Stimulated activated CD4-positive, alpha-beta T cell treated with anti-CD3 and anti-CD28 coated beads, Interleukin-4, amount 100 ng/mL, for 1 hour (primary cell): Measurements from ENCODE around the gene ZNF761.
A peak's percentile ranks its signal among the peaks of the same experiment; 100 is the strongest.
"Not testable (repeated sequence)": the region's sequence is repeated elsewhere in the genome, so short reads cannot be mapped to it uniquely, and the experiment has no call there.

ENCODE experiments used
- DNase-seq: peaks from one replicate; pipeline ENCODE4 v3.0.0-alpha.2; 2020

Gene ZNF761

DNA sequence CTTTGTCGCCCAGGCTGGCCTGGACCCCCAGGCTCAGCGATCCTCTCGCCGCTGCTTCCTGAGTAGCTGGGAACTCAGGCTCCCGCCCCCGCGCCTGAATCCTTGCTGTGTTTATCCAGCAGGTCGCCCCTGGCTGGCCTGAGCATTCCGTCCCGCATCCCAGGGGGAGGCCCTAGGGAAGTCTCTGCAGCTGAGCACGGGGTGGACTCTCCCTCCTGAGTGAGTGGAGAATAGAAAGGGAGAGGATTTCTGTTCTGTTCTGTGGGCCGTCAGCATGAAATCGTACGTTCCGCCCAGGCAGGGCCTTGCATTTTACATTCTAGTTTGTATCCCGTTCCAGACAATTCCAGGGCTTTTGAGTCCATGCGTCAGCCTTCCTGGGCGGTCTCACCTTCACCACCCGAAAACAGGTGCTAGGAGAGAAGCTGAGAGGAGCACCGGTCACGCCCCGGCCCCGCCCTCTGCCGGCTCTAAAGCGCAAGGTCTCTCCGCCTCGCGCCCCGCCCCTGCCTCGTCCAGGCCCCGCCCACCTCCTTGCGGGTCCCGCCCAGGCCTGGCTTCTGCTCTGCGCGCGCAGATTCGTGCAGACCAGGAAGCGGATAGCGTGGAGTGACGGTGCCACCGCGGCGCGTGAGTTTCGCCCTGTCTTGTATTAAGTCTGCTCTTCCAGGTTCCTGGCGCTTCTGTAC lies at the start of gene ZNF761:
Gene ZNF761 (plus strand): TSS at position 586 of the 689 bp plus-strand sequence. CDS start 15,285 bp downstream, outside the sequence.
- DNase-seq = peak; percentile 98

DNA sequence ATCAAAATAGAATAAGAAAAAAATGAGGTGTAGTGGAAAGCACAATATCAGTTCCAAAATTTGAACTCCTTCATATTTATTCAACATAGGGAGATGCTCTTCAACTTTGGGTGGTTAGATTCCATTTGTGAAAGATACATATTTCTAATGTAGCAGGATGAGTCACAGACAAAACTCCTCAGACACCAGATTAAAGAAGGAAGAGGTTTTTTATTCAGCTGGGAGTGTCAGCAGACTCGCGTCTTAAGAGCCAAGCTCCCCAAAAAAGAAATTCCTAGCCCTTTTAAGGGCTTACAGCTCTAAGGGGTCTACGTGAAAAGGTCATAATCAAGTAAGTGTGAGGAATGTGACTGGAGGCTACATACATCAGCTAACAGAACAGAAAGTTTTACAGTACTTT lies 43.6 kb upstream of the ZNF761 start:
- DNase-seq = no peak

GRCh38 chr19:53388904-53389303 lies 42.9 kb upstream of the ZNF761 start:
- no peak for DNase-seq

DNA sequence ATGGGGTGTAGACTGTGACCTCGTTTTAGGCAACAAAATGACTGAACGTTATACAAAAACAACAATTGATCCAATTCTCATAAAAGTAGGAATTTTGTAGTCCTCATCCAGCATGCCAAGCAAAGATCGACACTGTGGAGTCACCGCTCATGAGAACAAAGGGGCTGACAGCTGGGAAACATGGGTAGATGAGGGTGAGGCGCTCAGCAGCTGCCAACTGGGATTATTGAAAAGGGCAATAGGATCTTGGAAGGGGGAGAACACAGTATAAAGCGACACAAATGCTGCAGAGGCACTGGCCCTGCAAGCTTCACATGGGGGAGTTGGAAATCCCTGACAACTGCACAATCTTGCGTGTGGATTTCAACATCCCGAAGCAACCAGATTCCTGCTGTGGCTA lies 42.2 kb upstream of the ZNF761 start:
- DNase-seq = no peak

DNA sequence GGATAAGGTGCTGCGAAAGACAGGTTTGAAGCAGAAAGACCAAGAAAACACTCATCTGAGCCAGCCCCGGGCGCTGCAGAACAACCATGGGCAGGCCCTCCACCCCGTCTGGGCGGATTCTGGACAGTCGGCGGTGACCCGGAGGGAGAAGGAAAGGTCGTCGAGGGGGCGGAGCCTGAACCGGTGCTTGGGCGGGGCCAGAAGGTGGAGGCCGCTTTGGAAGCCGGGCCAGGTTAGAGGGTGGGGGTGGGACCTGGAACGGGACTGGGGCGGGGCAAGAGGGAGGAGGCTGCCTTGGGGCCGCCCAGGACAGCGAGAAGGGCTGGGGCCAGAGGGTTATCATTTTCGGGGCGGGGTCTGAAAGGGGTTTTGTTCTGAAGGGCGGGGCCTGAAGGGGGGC lies 41.8 kb upstream of the ZNF761 start:
- DNase-seq = no peak

DNA sequence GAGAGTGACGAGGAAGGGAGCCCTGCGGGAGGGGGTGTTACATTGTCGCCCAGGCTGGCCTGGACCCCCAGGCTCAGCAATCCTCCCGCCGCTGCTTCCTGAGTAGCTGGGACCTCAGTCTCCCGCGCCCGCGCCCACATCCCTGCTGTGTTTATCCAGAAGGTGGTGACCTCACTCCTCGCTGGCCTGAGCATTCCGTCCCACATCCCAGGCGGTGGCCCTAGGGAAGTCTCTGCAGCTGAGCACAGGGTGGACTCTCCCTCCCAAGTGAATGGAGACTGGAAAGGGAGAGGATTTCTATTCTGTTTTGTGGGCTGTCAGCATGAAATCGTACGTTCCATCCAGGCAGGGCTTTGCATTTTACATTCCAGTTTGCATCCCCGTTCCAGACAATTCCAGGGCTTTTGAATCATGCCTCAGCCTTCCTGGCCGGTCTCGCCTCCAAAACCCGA lies 37.2 kb upstream of the ZNF761 start:
- DNase-seq = no peak

DNA sequence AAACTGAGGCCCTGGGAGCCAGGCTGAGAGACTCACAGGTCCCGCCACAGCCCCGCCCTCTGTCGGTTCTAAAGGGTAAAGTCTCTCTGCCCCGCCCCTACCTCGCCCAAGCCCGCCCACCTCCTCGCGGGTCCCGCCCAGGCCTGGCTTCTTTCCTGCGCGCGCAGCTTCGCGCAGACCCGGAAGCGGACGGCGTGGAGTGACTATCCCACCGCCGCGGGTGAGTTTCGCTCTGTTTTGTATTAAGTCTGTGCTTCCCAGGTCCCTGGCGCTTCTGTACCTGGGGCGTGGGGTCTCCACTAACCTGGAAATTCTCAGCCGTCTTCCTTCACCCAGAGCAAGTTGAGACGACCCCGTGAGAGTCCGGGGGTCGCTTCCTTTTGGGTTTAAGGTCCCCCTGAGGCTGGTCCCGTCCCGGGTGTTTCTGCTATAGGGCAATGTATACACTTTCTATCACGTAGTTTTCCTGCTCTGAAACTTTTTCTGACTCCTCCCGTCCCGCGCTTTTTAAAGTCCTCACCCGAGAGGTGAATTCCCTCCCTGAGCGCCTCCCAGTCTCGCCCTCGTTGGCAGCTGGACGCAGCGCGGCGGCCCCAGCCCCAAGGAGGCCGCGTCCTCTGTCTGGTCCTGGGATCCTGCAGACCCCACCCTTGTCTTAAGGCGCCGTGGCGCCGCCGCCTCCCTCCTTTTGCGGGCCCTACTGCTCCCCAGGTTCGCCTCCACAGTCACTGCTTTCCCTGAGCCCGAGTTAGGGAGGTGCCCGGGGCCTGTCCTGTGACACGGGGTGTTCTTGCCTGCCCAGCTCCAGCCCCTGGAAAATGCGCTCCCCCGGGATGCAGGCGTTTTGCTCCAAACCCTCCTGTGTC lies 36.6 kb upstream of the ZNF761 start, which contains the start of gene ZNF765:
Gene ZNF765 (plus strand): TSS at position 176 of the 866 bp plus-strand sequence. CDS start 2,867 bp downstream, outside the sequence.
- DNase-seq = peak; percentile 96

- DNase-seq = not testable (repeated sequence)
Observed at GRCh38 chr19:53395840-53396524, 35.8 kb upstream of the ZNF761 start.

- DNase-seq = no peak
Observed at GRCh38 chr19:53396525-53396868, 35.3 kb upstream of the ZNF761 start.

GRCh38 chr19:53397918-53398317 lies 33.9 kb upstream of the ZNF761 start:
- DNase-seq = not testable (repeated sequence)

- no peak for DNase-seq
Observed at GRCh38 chr19:53409505-53410204, 22.1 kb upstream of the ZNF761 start.

DNA sequence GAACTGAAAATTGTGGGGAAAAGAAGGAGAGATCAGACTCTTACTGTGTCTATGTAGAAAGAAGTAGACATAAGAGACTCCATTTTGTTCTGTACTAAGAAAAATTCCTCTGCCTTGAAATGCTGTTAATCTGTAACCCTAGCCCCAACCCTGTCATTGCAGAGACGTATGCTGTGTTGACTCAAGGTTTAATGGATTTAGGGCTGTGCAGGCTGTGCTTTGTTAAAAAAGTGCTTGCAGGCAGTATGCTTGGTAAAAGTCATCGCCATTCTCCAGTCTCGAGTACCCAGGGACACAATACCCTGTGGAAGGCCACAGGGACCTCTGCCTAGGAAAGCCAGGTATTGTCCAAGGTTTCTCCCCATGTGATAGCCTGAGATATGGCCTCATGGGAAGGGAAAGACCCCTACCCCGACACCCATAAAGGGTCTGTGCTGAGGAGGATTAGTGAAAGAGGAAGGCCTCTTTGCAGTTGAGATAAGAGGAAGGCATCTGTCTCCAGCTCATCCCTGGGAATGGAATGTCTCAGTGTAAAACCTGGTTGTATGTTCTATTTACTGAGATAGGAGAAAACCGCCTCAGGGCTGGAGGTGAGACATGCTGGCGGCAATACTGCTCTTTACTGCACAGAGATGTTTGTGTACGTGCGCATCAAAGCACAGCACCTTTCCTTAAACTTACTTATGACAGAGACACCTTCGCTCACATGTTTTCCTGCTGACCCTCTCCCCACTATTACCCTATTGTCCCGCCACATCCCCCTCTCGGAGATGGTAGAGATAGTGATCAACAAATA lies 11.1 kb upstream of the ZNF761 start:
- DNase-seq = not testable (repeated sequence)

GRCh38 chr19:53422551-53422950 lies 9.2 kb upstream of the ZNF761 start:
- DNase-seq = no peak

DNA sequence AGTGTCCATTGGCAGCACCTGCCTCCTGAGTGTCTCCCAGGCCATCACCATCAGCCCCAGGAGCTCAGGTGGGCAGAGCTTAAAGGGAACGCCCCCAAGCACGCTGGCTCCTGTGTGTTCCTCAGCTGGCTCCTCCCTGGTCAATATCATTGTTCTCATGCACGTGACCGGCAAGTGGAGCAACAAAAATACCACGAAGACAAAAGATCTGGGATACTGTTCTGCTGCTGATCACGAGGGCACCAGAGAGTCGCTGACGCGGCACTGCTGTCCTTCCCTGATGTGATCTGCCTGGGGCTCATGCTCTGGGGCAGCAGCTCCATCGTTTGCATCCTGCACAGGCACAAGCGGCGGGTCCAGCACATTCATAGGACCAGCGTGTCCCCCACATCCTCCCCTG lies 8.7 kb upstream of the ZNF761 start:
- not testable (repeated sequence) for DNase-seq

- DNase-seq = not testable (repeated sequence)
Observed at GRCh38 chr19:53423680-53424079, 8.1 kb upstream of the ZNF761 start.

DNA sequence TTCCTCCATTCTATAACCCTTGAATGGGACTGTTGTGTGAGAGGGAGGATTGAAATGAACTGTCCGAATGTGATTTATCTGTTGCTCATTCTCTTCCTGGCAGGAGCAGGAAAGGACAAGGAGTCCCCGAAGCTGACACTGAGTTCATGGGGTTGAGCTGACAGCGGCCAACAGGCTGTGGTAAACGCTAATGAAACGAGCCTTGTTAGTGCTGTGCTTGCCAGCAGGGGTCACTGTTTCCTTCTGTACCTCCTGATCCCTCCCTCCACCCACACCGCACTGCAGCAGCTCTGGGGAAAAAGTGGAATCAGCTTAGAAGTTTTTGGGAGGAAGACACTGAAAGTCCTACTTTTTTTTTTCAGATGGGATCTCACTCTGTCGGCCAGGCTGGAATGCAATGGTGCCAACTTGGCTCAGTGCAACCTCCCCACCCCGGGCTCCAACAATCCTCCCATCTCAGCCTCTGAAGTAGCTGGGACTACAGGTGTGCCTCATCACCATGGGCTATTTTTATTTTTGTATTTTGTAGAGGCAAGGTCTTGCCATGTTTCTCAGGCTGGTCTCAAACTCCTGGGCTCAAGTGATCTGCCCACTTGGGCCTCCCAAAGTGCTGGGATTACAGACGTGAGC lies 6.7 kb upstream of the ZNF761 start:
- peak; percentile 67 for DNase-seq

- peak; percentile 19 for DNase-seq
Observed at GRCh38 chr19:53432088-53432661, 391 bp downstream of the ZNF761 start.

DNA sequence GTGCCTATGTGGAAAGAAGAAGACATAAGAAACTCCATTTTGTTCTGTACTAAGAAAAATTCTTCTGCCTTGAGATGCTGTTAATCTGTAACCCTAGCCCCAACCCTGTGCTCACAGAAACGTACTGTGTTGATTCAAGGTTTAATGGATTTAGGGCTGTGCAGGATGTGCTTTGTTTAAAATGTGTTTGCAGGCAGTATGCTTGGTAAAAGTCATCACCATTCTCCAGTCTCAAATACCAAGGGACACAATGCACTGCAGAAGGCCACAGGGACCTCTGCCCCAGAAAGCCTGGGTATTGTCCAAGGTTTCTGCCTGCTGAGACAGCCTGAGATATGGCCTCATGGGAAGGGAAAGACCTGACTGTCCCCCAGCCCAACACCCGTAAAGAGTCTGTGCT lies 12.0 kb downstream of the ZNF761 start:
- not testable (repeated sequence) for DNase-seq

GRCh38 chr19:53447196-53447595 lies 15.4 kb downstream of the ZNF761 start:
- DNase-seq = not testable (repeated sequence)

DNA sequence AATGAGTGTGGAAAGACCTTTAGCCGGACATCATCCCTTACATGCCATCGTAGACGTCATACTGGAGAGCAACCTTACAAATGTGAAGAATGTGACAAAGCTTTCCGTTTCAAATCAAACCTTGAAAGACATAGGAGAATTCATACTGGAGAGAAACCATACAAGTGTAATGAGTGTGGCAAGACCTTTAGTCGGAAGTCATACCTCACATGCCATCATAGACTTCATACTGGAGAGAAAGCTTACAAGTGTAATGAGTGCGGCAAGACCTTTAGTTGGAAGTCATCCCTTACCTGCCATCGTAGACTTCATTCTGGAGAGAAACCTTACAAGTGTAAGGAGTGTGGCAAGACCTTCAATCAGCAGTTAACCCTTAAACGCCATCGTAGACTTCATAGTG lies 24.0 kb downstream of the ZNF761 start:
- no peak for DNase-seq
